Germinal center (tissue), 1 donor: ENCODE results near the gene NUP210.
A peak's percentile ranks its signal among the peaks of the same experiment; 100 is the strongest.
"Not testable (repeated sequence)": the region's sequence is repeated elsewhere in the genome, so short reads cannot be mapped to it uniquely, and the experiment has no call there.

Experiments used
- DNase-seq: peaks from one replicate; pipeline ENCODE4 v3.0.0; 2012; ENCODE audit warnings: mixed read lengths, low spot score

The NUP210 gene

GRCh38 chr3:13429631-13430291, 9.6 kb upstream of the NUP210 start:
- no peak for DNase-seq

GRCh38 chr3:13428678-13429077, 8.6 kb upstream of the NUP210 start:
- not testable (repeated sequence) for DNase-seq

GRCh38 chr3:13427662-13428603, 7.8 kb upstream of the NUP210 start:
- DNase-seq = no peak

- no peak for DNase-seq
Observed at GRCh38 chr3:13426591-13426990, 6.5 kb upstream of the NUP210 start.

GRCh38 chr3:13425689-13426088, 5.6 kb upstream of the NUP210 start:
- no peak for DNase-seq

GRCh38 chr3:13424865-13425617, 4.9 kb upstream of the NUP210 start:
- DNase-seq = no peak

GRCh38 chr3:13424141-13424844, 4.2 kb upstream of the NUP210 start:
- no peak for DNase-seq

- DNase-seq = peak; percentile 61
Observed at GRCh38 chr3:13420831-13421765, 976 bp upstream of the NUP210 start.

- DNase-seq = peak; percentile 81
Observed at GRCh38 chr3:13419505-13420044, 547 bp downstream of the NUP210 start.

GRCh38 chr3:13417166-13417947, 2.8 kb downstream of the NUP210 start:
- no peak for DNase-seq

GRCh38 chr3:13415997-13416793, 3.9 kb downstream of the NUP210 start:
- no peak for DNase-seq

- DNase-seq = no peak
Observed at GRCh38 chr3:13415236-13415986, 4.7 kb downstream of the NUP210 start.

GRCh38 chr3:13414040-13414729, 5.9 kb downstream of the NUP210 start:
- peak; percentile 92 for DNase-seq

- DNase-seq = no peak
Observed at GRCh38 chr3:13411186-13411860, 8.8 kb downstream of the NUP210 start.

GRCh38 chr3:13408890-13409289, 11.2 kb downstream of the NUP210 start:
- DNase-seq = no peak

- no peak for DNase-seq
Observed at GRCh38 chr3:13407926-13408325, 12.2 kb downstream of the NUP210 start.

GRCh38 chr3:13407475-13407874, 12.6 kb downstream of the NUP210 start:
- no peak for DNase-seq
